HepG2 (cell line): ENCODE measurements around the gene SETD1A. TPM values are rescaled to one million over a fixed set of nuclear protein-coding genes. Genes with fewer than 3 reads are reported as not detected.

Experiments used
- HDAC6 ChIP-seq: fragments of 200-600 bp; sonication (generic); IDR thresholded peaks from 2 replicates; pipeline ENCODE4 v1.7.0; 2017; ENCODE audit warnings: mild to moderate bottlenecking, antibody characterized with exemption, low read length, low read depth
- IRF1 ChIP-seq: sonication (generic); formaldehyde crosslinking; IDR thresholded peaks from 2 replicates; pipeline ENCODE4 v1.4.0; 2020; ENCODE audit warnings: low read depth, mild to moderate bottlenecking, missing genetic modification reagents
- JUND ChIP-seq: sonication (generic); formaldehyde crosslinking; IDR thresholded peaks from 2 replicates; pipeline ENCODE4 v1.8.0; 2022; ENCODE audit warnings: mild to moderate bottlenecking, missing genetic modification reagents
- KDM5B ChIP-seq: sonication (generic); formaldehyde crosslinking; IDR thresholded peaks from 2 replicates; pipeline ENCODE4 v1.4.0; 2020; ENCODE audit warnings: missing genetic modification reagents, mild to moderate bottlenecking, borderline replicate concordance
- KLF16 ChIP-seq, 2 experiments: sonication (generic) in 1 of 2; formaldehyde crosslinking in 1 of 2; IDR thresholded peaks; 2 replicates each; pipeline versions ENCODE4 v1.6.1 to v1.8.0; 2016 to 2023; ENCODE audit warnings: missing genetic modification reagents in 2 of 2, missing compliant biosample characterization in 1 of 2
- MED13 ChIP-seq: sonication (generic); formaldehyde crosslinking; IDR thresholded peaks from 2 replicates; pipeline ENCODE4 v1.5.0; 2020; ENCODE audit warnings: missing genetic modification reagents
- NBN ChIP-seq: fragments of 450-650 bp; conservative IDR thresholded peaks from 2 replicates; pipeline ENCODE4 v1.6.1; 2017
- NR0B2 ChIP-seq: sonication (generic); formaldehyde crosslinking; IDR thresholded peaks from 2 replicates; pipeline ENCODE4 v1.4.0; 2020; ENCODE audit warnings: mild to moderate bottlenecking, missing genetic modification reagents
- POGZ ChIP-seq: sonication (generic); formaldehyde crosslinking; IDR thresholded peaks from 2 replicates; pipeline ENCODE4 v1.4.0; 2020; ENCODE audit warnings: mild to moderate bottlenecking, missing genetic modification reagents
- SAP130 ChIP-seq: IDR thresholded peaks from 2 replicates; pipeline ENCODE4 v1.6.1; 2016; ENCODE audit warnings: low read depth
- SCMH1 ChIP-seq: sonication (generic); formaldehyde crosslinking; IDR thresholded peaks from 2 replicates; pipeline ENCODE4 v1.9.0; 2021; ENCODE audit warnings: missing genetic modification reagents, mild to moderate bottlenecking, borderline replicate concordance
- WIZ ChIP-seq: sonication (generic); formaldehyde crosslinking; IDR thresholded peaks from 2 replicates; pipeline ENCODE4 v1.5.1; 2020; ENCODE audit warnings: mild to moderate bottlenecking, missing genetic modification reagents
- ZBTB3 ChIP-seq: sonication (generic); formaldehyde crosslinking; IDR thresholded peaks from 2 replicates; pipeline ENCODE4 v1.4.0; 2020; ENCODE audit warnings: low read depth, mild to moderate bottlenecking, moderate library complexity, missing genetic modification reagents, borderline replicate concordance
- ZFY ChIP-seq: sonication (generic); formaldehyde crosslinking; IDR thresholded peaks from 2 replicates; pipeline ENCODE4 v1.4.0; 2020; ENCODE audit warnings: missing genetic modification reagents
- ZNF121 ChIP-seq: sonication (generic); formaldehyde crosslinking; IDR thresholded peaks from 2 replicates; pipeline ENCODE4 v1.5.0; 2020; ENCODE audit warnings: mild to moderate bottlenecking, missing genetic modification reagents
- ZNF143 ChIP-seq: sonication (generic); formaldehyde crosslinking; IDR thresholded peaks from 2 replicates; pipeline ENCODE4 v1.4.0; 2020; ENCODE audit warnings: missing genetic modification reagents
- ZNF205 ChIP-seq: IDR thresholded peaks from 2 replicates; pipeline ENCODE4 v1.6.1; 2018; ENCODE audit warnings: missing biosample characterization, missing genetic modification reagents
- ZNF280B ChIP-seq: sonication (generic); formaldehyde crosslinking; IDR thresholded peaks from 2 replicates; pipeline ENCODE4 v1.5.0; 2020; ENCODE audit warnings: missing genetic modification reagents, mild to moderate bottlenecking, borderline replicate concordance
- ZNF382 ChIP-seq: sonication (generic); formaldehyde crosslinking; IDR thresholded peaks from 2 replicates; pipeline ENCODE4 v1.5.0; 2020; ENCODE audit warnings: missing genetic modification reagents, mild to moderate bottlenecking, borderline replicate concordance
- ZNF550 ChIP-seq: sonication (generic); formaldehyde crosslinking; IDR thresholded peaks from 2 replicates; pipeline ENCODE4 v1.4.0; 2020; ENCODE audit warnings: mild to moderate bottlenecking, missing genetic modification reagents, borderline replicate concordance
- ZNF616 ChIP-seq: sonication (generic); formaldehyde crosslinking; IDR thresholded peaks from 2 replicates; pipeline ENCODE4 v1.5.0; 2020; ENCODE audit warnings: low read depth, mild to moderate bottlenecking, missing genetic modification reagents
- ZNF674 ChIP-seq: sonication (generic); formaldehyde crosslinking; IDR thresholded peaks from 2 replicates; pipeline ENCODE4 v1.5.0; 2020; ENCODE audit warnings: low read depth, mild to moderate bottlenecking, missing genetic modification reagents
- ZNF747 ChIP-seq: sonication (generic); formaldehyde crosslinking; IDR thresholded peaks from 2 replicates; pipeline ENCODE4 v1.8.1; 2023; ENCODE audit warnings: missing genetic modification reagents, mild to moderate bottlenecking, borderline replicate concordance
- ZUFSP ChIP-seq: sonication (generic); formaldehyde crosslinking; IDR thresholded peaks from 2 replicates; pipeline ENCODE4 v1.9.0; 2021; ENCODE audit warnings: missing genetic modification reagents, mild to moderate bottlenecking, borderline replicate concordance
- polyA plus RNA-seq, 8 experiments: library from polyadenylated mRNA; depleted of rRNA in 3 of 8; stranded (reverse) in 7 of 8; unstranded in 1 of 8; fragments of >200 nt; fragmentation: Illumina TruSeq in 4 of 8; extraction: Trizol in 4 of 8; gene quantifications; 2 replicates each; pipeline versions ENCODE4 v1.2.1 to v1.2.3, GENCODE V29; 2011 to 2016; ENCODE audit warnings: low read depth in 4 of 8, missing spikeins in 1 of 8, mixed read lengths in 1 of 8; ENCODE audit not compliant: insufficient read depth in 1 of 8
- total RNA-seq, 5 experiments: library from RNA; depleted of rRNA; stranded (reverse); fragments of >200 nt; fragmentation: Illumina TruSeq; extraction: Trizol; gene quantifications; 2 replicates each; pipeline ENCODE4 v1.2.3, GENCODE V29; 2016; ENCODE audit warnings: low read depth in 1 of 5
- TF ChIP-seq, protein P1 (sequence below), 2 experiments: fragments of 450-650 bp in 1 of 2; sonication (generic) in 1 of 2; formaldehyde crosslinking; IDR thresholded peaks; 2 replicates each; pipeline versions ENCODE4 v1.5.0 to v1.8.0; 2020 to 2022; ENCODE audit warnings: mild to moderate bottlenecking in 1 of 2, missing genetic modification reagents in 1 of 2
- TF ChIP-seq, protein P2 (sequence below): sonication (generic); formaldehyde crosslinking; IDR thresholded peaks from 2 replicates; pipeline ENCODE4 v1.4.0; 2020; ENCODE audit warnings: mild to moderate bottlenecking, missing genetic modification reagents

Gene SETD1A
- total and polyA plus RNA-seq, 2 of the 13 experiments (the other 11 are each of a cell fraction or from before 2014, with no cell fraction given) = 3.8 to 5.6 TPM

- TF ChIP-seq SCMH1 (CRISPR knock-in tag) (no peak), ZNF674 (CRISPR knock-in tag) (no peak), ZNF747 (no peak; the same call in 1 of the 2 replicates), JUND (CRISPR knock-in tag) (no peak), MED13 (CRISPR knock-in tag) (no peak), SAP130 (CRISPR knock-in tag) (peak; percentile 47), ZFY (CRISPR knock-in tag) (0 out of 2 replicates have a peak, but pooled peaks have one; percentile 18), KLF16 (CRISPR knock-in tag; IDR thresholded peaks at IDR 0.05) (0 out of 4 replicates have a peak, but pooled peaks of 1 of the 2 experiments have one; percentile 28), ZUFSP (CRISPR knock-in tag) (no peak), POGZ (CRISPR knock-in tag) (no peak), WIZ (CRISPR knock-in tag) (no peak), NBN (no peak), ZNF550 (CRISPR knock-in tag) (no peak), ZNF143 (no peak), ZNF616 (no peak), ZNF382 (no peak), HDAC6 (no peak), ZBTB3 (CRISPR knock-in tag) (no peak), NR0B2 (no peak), ZNF280B (CRISPR knock-in tag) (no peak; the same call in 1 of the 2 replicates), ZNF121 (CRISPR knock-in tag) (no peak), KDM5B (CRISPR knock-in tag) (peak; percentile 66; the same call in 1 of the 2 replicates), IRF1 (CRISPR knock-in tag) (no peak), ZNF205 (CRISPR knock-in tag) (no peak)
- TF ChIP-seq, protein P1, sequence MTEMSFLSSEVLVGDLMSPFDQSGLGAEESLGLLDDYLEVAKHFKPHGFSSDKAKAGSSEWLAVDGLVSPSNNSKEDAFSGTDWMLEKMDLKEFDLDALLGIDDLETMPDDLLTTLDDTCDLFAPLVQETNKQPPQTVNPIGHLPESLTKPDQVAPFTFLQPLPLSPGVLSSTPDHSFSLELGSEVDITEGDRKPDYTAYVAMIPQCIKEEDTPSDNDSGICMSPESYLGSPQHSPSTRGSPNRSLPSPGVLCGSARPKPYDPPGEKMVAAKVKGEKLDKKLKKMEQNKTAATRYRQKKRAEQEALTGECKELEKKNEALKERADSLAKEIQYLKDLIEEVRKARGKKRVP (CRISPR knock-in tag; IDR thresholded peaks at IDR 0.05) = no peak
- TF ChIP-seq, protein P2, sequence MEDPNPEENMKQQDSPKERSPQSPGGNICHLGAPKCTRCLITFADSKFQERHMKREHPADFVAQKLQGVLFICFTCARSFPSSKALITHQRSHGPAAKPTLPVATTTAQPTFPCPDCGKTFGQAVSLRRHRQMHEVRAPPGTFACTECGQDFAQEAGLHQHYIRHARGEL (CRISPR knock-in tag) = no peak
Observed at GRCh38 chr16:31016018-31016417, 58.5 kb downstream of the SETD1A start (continued).
